GM21367 (cell line): ENCODE data around the gene YJEFN3.

ENCODE experiments used
- ATAC-seq: cut with Tn5 transposase; IDR thresholded peaks from one replicate; pipeline ENCODE4 v1.9.1; 2021; ENCODE audit not compliant: unreplicated experiment

YJEFN3 gene

DNA sequence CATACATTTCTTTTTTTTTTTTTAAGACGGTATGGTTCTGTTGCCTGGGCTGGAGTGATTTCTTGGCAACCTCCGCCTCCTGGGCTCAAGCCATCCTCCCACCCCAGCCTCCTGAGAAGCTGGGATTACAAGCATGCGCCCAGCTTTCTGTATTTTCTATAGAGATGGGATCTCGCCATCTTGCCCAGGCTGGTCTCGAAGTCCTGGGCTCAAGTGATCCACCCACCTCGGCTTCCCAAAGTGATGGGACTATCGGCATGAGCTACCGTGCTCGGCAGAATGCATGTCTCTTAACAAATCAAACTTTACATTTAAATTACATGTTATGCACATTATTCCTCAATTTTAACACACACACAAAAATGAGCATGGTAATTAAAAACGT lies 11.5 kb upstream of the YJEFN3 start:
- no peak for ATAC-seq

DNA sequence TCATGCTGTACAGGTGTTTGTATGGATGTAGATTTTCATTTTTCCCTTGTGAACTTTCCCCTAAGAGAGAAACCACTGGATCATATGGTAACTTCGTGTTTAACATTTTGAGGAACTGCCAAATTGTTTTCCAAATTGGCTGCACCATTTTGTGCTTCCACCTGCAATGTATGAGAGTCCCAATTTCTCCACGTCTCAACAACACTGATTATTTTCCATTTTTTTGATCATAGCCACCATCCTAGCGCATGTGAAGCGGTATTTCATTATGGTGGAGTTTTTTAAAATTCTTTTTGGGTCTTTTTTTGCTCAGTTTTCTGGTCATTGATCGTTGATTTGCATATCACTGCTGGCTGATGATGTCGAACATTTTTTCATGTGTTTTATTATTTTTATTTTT lies 7.7 kb upstream of the YJEFN3 start:
- ATAC-seq = no peak

DNA sequence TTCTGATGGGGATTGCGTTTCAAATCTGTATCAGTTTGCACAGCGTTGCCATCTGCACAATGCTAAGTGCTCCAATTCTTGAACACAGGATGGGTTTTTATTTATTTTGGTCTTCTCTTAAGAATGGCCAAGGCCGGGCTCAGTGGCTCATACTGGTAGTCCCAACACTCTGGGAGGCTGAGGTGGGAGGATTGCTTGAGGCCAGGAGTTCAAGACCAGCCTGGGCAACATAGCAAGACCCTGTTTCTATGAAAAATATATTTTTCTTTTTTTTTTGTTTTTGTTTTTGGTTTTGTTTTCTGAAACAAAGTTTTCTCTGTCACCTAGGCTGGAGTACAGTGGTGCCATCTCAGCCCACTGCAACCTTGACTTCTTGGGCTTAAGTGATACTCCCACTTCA lies 5.5 kb upstream of the YJEFN3 start:
- no peak for ATAC-seq

DNA sequence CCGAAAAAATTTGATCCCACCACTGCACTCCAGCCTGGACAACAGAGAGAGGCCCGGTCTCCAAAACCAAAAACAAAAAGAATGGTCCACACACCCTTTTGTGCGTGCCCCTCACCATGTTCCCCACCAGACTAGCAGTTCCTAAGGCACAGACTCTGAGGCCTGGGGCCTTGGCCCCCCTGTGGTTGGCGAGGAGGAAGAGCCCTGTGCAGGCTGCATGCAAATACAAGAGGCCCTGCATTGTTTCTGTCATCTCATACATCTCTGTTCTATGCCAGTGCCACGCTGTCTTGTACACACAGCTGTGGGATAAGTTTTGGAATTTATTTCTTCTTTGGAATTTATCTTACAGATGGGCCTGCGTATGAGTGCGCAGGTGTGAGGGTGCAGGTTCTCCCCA lies 4.7 kb upstream of the YJEFN3 start:
- no peak for ATAC-seq

DNA sequence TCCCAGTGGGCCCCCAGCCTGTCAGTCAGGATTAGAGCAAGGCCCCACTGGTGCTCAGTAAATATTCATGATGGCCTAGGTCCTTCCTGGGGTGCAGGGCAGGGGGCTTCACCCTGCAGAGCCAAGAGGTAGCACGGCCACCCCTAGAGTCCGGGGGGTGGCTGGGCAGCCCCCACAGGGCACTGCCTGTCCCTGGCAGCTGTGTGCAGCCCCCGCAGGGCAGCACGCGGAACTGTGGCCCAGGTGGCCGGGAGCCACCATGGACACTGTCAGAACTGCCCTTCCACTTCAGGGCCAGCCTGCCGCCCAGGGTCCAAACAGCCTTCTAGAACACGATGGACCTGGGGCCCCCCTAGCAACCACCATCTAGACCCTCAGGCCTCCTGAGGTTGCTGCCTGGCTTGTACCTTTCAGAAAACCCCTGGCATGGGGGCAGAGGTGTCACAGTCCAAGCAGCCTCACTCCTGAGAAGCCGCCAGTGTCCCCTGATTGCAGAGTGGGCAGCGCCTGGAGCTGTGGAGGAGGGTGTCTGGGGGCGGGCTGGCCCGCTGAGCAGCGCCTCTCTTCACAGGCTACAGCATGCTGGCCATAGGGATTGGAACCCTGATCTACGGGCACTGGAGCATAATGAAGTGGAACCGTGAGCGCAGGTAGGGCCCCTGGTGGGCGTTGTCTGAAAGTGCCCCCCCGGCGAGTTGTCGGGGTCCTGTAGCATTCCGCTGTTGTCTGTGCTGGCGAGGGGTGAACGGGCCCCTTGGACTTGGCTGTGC lies 2.9 kb upstream of the YJEFN3 start:
- no peak for ATAC-seq

DNA sequence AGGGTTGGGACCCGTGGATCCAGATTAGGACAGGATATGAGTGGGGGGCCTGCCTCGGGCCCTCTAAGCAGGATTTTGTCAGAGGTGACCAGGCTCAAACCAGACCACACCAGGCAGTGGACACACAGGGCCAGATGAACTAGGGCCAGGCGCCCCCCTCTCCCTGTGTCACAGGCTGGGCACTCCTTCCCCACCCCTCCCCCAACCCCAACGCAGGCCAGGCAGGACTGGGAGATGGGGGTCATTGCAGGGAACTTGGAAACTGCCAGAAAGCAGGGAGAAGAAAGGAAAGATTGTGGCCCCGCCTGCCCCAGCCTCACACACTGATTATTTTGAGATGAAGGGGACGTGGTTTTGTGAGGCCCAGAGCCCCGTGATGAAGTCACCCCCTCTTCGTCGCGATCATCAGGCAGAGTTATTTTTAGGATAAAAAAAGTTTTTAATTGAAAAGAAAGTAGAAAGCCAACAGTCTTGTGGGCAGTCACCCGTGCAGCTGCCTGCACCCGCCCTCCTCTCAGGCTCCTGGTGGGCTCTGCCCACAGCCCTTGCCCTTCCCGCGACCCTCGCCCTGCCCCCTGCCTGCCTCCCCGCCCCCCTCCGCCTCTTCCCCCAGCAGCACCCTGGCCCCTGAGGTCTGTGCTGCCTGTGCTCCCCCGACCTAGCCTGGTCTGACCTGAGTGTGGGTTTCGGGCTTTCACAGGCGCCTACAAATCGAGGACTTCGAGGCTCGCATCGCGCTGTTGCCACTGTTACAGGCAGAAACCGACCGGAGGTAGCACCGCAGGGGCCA lies 1.9 kb upstream of the YJEFN3 start:
- no peak for ATAC-seq

DNA sequence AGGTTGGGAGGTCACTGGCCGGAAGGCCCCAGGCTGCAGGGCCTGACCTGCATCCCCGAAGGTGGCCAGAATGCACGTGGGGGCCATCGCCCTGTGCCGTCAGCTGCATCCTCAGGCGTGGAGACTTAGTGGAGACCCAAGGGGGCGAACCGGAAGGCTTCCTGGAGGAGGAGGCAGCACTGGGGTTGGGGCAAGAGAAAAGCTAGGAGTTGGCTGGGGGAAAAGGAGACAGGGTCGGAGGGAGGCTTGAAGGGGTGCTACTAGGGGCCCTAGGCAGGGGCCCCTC lies 1.4 kb upstream of the YJEFN3 start:
- ATAC-seq = no peak

DNA sequence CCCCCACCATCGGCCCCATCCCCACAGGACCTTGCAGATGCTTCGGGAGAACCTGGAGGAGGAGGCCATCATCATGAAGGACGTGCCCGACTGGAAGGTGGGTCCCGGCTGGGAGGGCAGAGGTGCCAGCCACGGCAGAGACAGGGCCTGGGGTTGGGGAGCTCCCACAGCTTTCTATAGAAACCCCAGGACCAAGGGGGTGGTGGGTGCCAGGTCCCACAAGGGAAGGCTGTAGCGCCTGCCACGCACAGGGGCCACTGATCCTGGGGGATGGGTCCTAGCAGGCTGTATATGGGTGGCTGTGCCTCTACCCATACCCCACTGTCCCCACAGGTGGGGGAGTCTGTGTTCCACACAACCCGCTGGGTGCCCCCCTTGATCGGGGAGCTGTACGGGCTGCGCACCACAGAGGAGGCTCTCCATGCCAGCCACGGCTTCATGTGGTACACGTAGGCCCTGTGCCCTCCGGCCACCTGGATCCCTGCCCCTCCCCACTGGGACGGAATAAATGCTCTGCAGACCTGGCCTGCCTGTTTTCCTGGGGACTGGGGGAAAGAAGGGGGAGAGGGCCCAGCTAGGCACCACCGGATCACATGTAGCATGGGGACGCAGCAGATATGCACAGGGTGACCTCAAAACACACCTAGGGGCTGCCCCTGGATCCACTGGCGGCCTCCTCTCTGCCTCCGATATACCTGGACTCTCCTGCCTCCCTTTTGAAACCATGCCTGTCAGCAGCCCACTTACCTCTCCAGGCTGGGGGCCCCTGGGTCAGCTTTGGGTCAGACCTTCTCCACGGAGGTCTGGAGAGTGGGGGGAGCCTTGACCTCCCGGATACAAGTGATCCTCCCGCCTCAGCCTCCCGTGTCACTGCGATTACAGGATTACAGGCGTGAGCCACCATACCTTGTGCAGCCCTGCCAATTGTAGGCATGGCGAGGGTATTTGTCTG lies 761 bp upstream of the YJEFN3 start:
- no peak for ATAC-seq

DNA sequence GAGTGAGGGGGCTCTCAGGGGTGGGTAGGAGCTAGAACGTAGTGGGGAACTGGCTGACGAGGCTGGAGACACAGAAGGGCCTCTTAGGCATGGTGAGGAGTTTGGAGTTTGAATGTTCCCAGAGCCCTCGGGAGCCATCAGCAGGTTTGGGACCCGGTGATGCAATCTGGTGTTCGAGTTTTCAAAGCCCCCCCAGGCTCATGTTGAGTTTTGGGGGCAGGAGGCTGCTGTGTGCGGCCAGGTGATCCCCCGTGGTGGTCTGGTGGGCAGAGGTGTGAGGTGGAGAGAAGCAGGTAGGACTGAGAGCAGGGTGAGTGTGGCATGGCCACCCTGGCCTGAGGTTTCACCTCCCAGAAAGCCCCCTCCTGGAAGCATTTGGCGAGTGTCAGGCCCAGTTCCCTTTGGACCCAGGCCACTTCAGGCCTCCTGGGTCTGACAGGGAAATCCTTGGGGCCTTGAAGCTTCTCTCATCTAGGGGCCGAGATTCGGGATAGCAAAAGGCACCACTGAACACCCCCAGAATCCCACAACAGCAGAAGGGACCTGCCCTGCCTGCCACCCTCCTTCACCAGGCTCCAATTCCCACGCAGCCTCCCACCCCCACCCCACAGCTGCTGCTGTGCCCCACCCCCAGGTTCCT lies 1.2 kb downstream of the YJEFN3 start:
- no peak for ATAC-seq

DNA sequence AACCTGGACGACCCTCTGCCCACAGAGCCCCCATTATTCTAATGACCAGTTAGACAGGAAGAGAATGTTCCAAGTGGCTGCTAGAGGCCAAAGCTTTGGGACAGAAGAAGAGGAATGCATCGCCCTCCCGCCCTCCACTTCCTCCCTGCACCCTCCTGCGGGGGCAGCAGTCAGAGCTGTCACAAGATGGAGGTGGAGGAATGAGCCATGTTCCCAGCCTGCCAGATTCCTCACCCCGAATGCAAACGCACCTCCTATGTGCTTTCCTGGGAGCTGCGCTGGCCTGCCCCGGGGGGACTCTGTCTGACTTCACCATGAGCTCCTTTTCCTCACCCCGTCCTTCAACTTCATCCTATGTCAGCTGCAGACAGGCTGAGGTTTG lies 1.7 kb downstream of the YJEFN3 start:
- ATAC-seq = no peak

DNA sequence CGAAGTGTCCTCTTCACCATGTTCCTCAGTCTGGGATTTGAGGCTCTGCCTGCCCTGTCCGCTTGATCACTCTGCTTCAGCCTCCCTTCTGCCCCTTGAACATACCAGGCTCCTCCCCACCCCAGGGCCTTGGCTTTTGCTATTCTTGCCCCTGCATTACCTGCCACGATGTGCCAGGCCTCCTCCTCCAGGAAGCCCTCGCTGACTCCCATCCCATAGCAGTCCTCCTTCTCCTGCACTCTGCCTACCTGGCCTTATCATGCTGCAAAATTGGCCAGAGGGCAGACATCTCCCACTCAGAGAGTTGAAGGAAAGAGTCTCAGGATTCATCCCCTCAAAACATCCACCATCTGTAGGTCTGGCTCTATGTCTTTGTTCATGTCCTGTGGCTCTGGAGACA lies 2.2 kb downstream of the YJEFN3 start:
- ATAC-seq = no peak

DNA sequence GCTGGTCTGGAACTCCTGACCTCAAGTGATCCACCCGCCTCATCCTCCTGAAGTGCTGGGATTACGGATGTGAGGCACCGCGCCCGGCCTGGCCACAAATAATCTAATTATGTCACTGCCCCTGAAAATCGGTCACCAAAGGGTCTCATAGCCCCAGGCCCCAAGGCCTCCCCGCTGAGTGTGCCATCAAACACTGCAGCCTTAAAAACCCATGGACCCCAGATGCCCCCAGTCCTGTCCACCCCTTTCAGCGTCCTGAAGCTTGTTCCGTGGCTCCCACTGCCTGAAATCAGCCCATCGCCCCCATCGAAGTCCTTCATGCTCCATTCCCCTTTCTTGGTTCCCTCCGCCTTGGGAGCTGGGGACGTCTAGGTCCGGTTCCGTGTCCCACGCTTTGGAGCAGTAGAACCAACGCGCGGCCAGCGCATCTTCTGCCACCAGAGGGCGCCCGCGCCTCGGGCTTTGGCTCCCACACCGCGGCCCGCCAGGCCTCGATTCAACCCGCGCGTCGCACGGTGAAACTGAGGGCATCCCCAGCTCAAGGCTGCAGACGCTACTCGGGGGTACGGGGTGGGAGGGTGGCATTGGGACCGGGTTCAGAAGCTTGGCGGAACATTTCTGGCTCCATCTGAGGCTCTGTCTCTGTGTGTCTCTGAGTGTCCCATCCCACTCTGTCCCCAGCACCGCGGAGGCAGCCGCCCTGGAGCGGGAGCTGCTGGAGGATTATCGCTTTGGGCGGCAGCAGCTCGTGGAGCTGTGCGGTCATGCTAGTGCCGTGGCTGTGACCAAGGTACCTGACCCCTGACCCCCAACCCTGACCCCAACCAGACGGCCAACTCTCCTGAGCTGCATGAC lies 3.5 kb downstream of the YJEFN3 start:
- ATAC-seq = no peak

DNA sequence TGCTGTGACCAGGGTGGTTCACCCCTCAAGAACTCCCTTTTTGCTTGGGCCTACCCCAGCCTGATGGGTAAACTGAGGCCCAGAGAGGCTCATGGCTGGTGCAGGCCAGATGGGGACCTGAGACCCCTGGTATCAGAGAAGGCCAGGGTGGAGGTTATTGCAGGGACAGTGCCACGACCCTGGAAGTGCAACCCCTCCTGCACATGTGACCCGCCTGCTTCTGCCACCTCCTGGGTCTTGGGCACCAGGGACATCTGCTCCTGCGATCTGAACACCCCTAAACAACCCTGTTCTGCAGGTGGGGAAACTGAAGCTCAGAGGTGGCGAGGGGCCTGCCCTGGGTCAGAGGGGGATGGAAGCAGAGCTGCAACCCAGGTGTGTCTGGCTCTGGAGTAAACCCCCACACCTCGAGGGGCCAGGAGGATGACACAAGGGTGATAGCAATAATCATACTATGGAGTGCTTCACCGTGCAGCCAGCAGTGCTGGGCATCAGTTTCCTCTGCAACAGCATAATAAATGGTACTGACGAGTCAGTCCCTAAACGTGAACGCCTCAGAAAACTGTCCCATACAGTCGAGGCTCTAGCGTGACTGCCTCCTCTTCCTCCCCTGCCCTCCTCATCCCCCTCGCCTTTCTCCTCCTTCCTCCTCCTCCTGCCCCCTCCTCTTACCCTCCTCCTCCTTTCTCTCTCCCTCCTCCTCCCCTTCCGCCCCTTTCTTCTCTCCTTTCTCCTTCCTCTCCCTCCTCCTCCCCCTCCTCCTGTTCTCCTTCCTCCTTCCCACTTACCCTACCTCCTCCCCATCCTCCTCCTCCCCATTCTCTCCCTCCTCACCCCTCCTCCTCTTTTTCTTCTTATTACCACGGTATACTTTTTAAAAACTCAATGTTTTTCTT lies 4.3 kb downstream of the YJEFN3 start:
- no peak for ATAC-seq

DNA sequence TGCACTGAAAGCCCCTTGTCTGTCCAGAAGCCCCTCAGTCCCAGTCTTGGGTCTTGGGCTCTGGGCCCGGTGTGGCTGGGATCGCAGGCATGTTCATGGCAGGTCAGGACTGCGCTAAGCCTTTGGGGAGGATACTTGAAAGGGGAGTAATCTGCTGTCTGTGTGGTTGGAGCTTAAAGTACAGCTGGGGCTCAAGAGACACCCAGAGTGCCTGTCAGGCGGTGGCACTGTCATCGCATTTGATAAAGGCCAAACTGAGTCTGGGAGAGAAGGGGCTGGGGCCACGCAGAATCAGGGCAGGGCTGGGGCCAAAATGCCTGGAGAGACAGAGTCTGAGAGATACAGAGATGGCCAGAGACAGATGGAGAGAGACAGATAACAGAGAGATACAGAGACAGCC lies 5.1 kb downstream of the YJEFN3 start:
- ATAC-seq = no peak

DNA sequence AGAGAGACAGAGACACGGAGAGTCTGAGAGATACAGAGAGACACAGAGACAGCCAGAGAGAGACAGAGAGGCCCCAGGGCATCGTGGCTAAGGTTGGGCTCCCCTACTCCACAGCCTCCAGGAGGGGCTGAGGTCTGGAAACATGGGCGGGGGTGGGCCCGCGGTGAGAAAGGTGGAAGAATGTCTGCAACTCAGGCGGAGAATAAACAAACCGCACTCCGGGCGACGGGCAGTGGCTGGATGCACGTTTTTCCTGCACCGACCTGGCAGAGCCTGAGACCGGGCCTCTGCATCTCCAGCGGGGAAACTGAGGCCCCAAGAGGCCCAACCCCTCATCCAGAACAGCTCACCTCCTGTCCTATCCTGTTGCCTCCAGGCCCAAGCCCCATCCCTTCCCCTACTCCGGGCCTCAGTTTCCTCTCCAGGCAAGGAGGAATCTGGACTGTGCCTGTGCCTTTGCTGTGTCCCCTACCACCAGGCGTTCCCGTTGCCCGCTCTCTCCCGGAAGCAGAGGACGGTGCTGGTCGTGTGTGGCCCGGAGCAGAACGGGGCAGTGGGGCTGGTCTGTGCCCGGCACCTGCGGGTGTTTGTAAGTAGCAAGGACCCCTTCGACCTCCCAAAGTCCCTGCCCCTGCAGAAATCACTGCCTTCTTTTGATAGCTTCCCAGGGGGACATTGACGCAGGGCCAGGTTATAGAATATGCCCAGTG lies 6.0 kb downstream of the YJEFN3 start:
- no peak for ATAC-seq

DNA sequence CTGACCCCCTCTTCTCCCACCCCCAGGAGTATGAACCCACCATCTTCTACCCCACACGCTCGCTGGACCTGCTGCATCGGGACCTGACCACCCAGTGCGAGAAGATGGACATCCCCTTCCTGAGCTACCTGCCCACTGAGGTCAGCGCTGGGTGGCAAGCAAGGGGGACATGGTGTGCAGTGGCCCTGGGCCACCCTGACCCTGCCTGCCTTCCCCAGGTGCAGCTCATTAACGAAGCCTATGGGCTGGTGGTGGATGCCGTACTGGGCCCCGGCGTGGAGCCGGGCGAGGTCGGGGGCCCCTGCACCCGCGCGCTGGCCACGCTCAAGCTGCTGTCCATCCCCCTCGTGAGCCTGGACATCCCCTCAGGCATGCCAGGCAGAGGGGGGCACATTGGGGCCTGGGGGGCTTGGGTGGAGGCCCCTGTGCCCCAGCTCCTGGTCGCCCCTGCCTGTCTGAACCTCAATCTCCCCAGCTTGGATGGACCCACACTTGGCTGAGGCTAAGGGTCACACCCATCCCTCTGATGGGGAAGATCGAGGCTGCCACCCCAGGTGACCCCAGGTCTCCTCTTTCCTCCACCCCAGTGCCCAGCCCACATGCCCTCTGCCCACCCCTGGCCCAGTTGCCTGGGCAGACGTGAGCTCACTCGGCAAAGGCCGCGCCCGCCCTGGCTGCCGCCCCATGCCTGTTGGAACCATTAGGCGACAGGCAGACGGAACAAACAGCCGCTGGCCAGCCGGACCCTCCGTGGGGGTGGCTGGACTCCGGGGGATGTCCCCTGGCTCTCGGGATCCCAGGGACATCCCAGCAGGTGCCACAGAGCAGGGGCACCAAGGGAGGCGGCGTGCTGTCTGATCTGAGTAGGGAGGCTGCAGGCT lies 6.8 kb downstream of the YJEFN3 start:
- ATAC-seq = no peak
